Kidney (tissue), 14 donors: Measurements from ENCODE around the gene SPG21. TPM values are rescaled to one million over a fixed set of nuclear protein-coding genes. Genes with fewer than 3 reads are reported as not detected.

ENCODE experiments used
- DNase-seq, 5 donors: peaks; one replicate each; pipeline ENCODE4 v3.0.0-alpha.2; 2013 to 2020
- FAIRE-seq: peaks from 2 replicates; lab custom pipeline; 2012; peaks lifted over from hg19 to GRCh38; lab: Jason Lieb, UNC
- H3K27ac ChIP-seq, 2 donors: one replicate each; pipeline ENCODE4 v1.7.0; 2013; ENCODE audit warnings: low read depth in 2 of 2, low read length in 2 of 2, inconsistent platforms in 1 of 2
- H3K27me3 ChIP-seq: one replicate; pipeline ENCODE4 v1.7.1; 2013; ENCODE audit warnings: low read length, inconsistent platforms; ENCODE audit not compliant: control insufficient read depth, insufficient read depth
- H3K36me3 ChIP-seq, 3 donors: one replicate each; pipeline versions ENCODE4 v1.7.0 to v1.7.1; 2013; ENCODE audit warnings: low read length in 3 of 3, control low read depth in 1 of 3, inconsistent platforms in 1 of 3; ENCODE audit not compliant: insufficient read depth in 3 of 3, control insufficient read depth in 2 of 3
- H3K4me1 ChIP-seq, 3 donors: one replicate each; pipeline versions ENCODE4 v1.7.0 to v1.7.1; 2013; ENCODE audit warnings: low read length in 3 of 3, inconsistent platforms in 1 of 3, low read depth in 1 of 3; ENCODE audit not compliant: control insufficient read depth in 2 of 3, insufficient read depth in 2 of 3
- H3K4me3 ChIP-seq, 3 donors: one replicate each; pipeline versions ENCODE4 v1.7.0 to v1.8.1; 2013; ENCODE audit warnings: low read length in 3 of 3, control low read depth in 1 of 3, inconsistent platforms in 1 of 3
- H3K9ac ChIP-seq, 3 donors: one replicate each; pipeline versions ENCODE4 v1.7.0 to v1.7.1; 2013; ENCODE audit warnings: low read length in 3 of 3, control low read depth in 1 of 3, inconsistent platforms in 1 of 3
- H3K9me3 ChIP-seq, 3 donors: one replicate each; pipeline versions ENCODE4 v1.7.0 to v1.7.1; 2013; ENCODE audit warnings: low read length in 3 of 3, control low read depth in 1 of 3, inconsistent platforms in 1 of 3; ENCODE audit not compliant: control insufficient read depth in 2 of 3, insufficient read depth in 1 of 3
- intact Hi-C: fragments of 100-400 bp; cut with DNase I; formaldehyde crosslinking; loops from one replicate; pipeline ENCODE4 v1.11.1; 2022
- polyA plus RNA-seq: library from polyadenylated mRNA; stranded (reverse); fragments of 350-450 nt; fragmentation: Illumina TruSeq; extraction: RNeasy Lipid Tissue Mini Kit (QIAGEN cat#74804); gene quantifications from one replicate; pipeline ENCODE4 v1.2.3, GENCODE V29; 2014; ENCODE audit warnings: low read depth, low replicate concordance; ENCODE audit not compliant: insufficient read depth
- total RNA-seq: library from RNA; stranded (reverse); fragmentation: NEBNext Ultra II Directional; extraction: Animal tissue kit (Norgen Biotek cat#: 25700); gene quantifications from one replicate; pipeline ENCODE4 v1.2.1, GENCODE V29; 2021
- TF ChIP-seq, protein P1 (sequence below): IDR thresholded peaks from 3 replicates; pipeline ENCODE4 v1.5.1; 2012; ENCODE audit warnings: mild to moderate bottlenecking, moderate library complexity, borderline replicate concordance; ENCODE audit not compliant: insufficient read depth; ENCODE audit errors: extremely low read depth
- donor health status: control.
- donor health status: control.
- donor health status: control.
- donor health status: control.
- donor health status: control.
- donor health status: DM: yes; HTN: yes; CAD: no.
- donor health status: Normal renal cell carcinoma (clear cell type).

SPG21 gene
- total and polyA plus RNA-seq, 2 donors from 2014 or later = 82.8 to 115 TPM

DNA sequence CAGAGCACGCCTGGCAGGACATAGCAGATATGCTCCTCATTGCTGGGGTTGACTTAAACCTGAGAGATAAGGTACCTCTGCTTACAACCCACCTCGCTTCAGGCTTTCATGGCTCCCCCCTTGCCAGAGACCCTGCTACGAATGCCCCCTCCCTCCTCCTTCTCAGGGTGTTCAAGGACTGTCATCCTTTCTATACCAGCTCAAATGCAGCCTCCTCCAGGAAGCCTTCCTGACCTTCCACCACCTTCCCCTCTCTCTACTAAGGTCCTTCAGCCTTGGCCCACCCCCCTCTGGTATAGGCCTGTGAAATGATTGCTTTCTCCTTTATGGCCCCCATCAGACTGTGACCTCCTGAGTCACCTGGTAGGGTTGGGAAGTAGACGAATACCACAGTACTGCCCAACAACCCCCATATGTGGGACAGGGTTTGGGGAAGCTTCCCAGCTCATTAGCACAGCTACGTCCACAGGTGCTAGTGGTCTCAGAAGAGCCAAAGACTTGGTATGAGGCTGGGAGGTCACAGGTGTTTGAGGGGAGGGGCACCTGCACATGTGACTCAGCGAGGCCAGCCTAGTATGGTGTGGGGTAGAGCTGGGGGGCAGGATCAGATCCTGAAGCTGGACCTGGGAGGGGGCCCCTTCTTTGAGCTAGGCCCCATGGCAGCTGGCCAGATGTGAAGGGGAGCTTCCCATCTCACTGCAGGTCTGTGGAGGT is 46.0 kb downstream of the SPG21 start:
- Histone ChIP-seq H3K4me3 (no peak overlapping the region), H3K36me3 (no peaks in the 10 kb centered on the region), H3K4me1 (no peaks in the 10 kb centered on the region), H3K9ac (no peak overlapping the region), H3K27ac (no peak overlapping the region), H3K27me3 (no peaks in the 10 kb centered on the region), H3K9me3 (no peaks in the 10 kb centered on the region)
- intact Hi-C loops = no loop called here
- FAIRE-seq (no peak), DNase-seq (no peak)
- TF ChIP-seq, protein P1, sequence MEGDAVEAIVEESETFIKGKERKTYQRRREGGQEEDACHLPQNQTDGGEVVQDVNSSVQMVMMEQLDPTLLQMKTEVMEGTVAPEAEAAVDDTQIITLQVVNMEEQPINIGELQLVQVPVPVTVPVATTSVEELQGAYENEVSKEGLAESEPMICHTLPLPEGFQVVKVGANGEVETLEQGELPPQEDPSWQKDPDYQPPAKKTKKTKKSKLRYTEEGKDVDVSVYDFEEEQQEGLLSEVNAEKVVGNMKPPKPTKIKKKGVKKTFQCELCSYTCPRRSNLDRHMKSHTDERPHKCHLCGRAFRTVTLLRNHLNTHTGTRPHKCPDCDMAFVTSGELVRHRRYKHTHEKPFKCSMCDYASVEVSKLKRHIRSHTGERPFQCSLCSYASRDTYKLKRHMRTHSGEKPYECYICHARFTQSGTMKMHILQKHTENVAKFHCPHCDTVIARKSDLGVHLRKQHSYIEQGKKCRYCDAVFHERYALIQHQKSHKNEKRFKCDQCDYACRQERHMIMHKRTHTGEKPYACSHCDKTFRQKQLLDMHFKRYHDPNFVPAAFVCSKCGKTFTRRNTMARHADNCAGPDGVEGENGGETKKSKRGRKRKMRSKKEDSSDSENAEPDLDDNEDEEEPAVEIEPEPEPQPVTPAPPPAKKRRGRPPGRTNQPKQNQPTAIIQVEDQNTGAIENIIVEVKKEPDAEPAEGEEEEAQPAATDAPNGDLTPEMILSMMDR = no peak

DNA sequence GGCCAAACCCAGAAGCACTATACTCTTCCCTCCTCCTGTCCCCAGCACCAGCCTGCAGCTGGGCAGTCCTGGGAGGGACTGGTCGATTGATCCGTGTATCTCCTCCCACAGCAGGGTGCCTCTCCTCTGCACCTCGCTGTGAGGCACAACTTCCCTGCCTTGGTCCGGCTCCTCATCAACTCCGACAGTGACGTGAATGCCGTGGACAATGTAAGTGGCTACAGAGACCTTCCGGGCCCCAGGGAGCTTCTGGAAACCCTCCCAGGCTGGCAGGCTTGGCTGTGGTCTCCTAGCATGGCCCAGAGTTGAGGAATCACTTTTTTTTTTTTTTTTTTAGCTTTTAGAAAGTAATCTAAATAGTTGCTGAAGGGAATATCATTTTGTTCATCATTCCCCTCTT is 47.4 kb downstream of the SPG21 start:
- H3K9me3 ChIP-seq = no peaks in the 10 kb centered on the region
- no peak for DNase-seq
- no peak overlapping the region for H3K9ac ChIP-seq
- no peak overlapping the region for H3K27ac ChIP-seq
- H3K4me3 ChIP-seq = no peak overlapping the region
- H3K36me3 ChIP-seq = no peaks in the 10 kb centered on the region
- H3K4me1 ChIP-seq = no peaks in the 10 kb centered on the region
- intact Hi-C loops = no loop called here
- H3K27me3 ChIP-seq = no peaks in the 10 kb centered on the region
- FAIRE-seq = no peak
- TF ChIP-seq, protein P1 = no peak

DNA sequence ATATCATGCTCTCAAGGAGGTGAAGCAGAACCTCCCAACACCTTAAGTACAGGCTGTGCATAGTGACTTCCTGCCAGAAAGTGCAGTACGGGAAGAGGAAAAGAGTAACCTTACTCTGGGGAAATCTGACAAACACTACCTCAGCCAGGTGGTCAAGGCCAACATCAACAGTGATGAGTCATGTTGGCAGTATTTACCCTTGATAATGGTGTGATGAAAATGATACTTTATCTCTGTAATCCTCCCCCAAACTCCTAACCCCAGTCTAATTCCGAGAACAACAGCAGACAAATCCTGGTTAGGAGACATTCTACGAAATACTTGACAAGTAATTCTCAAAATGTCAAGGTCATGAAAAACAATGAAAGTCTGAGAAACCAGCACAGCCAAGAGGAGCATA is 51.5 kb downstream of the SPG21 start:
- FAIRE-seq = no peak
- intact Hi-C loops = no loop called here
- TF ChIP-seq, protein P1 = no peak
- DNase-seq = peak in 2 of 5 donors; percentile 38
- H3K4me1 ChIP-seq = no peaks in the 10 kb centered on the region
- H3K9ac ChIP-seq = no peak overlapping the region
- H3K27me3 ChIP-seq = no peaks in the 10 kb centered on the region
- H3K27ac ChIP-seq = no peak overlapping the region
- no peak overlapping the region for H3K4me3 ChIP-seq
- H3K36me3 ChIP-seq = no peaks in the 10 kb centered on the region
- H3K9me3 ChIP-seq = no peaks in the 10 kb centered on the region
